Fibroblast of skin of abdomen (primary cell): ENCODE measurements around the gene GBE1. TPM values are rescaled to one million over a fixed set of nuclear protein-coding genes. Genes with fewer than 3 reads are reported as not detected.
"Not testable (repeated sequence)": the region's sequence is repeated elsewhere in the genome, so short reads cannot be mapped to it uniquely, and the experiment has no call there.

ENCODE experiments used
- DNase-seq: peaks from one replicate; pipeline ENCODE4 v3.0.0-alpha.2; 2013
- polyA plus RNA-seq, 2 experiments: library from polyadenylated mRNA; unstranded; fragments of 120-200 nt; gene quantifications; one replicate each; pipeline ENCODE4 v1.2.1, GENCODE V29; 2013; ENCODE audit not compliant: insufficient read length in 2 of 2

Gene GBE1
- polyA plus RNA-seq (2013, experiment 1 of 2; ENCODE audit: insufficient read length): 73.5 TPM
- 73.0 TPM for polyA plus RNA-seq (2013, experiment 2 of 2; ENCODE audit: insufficient read length)

DNA sequence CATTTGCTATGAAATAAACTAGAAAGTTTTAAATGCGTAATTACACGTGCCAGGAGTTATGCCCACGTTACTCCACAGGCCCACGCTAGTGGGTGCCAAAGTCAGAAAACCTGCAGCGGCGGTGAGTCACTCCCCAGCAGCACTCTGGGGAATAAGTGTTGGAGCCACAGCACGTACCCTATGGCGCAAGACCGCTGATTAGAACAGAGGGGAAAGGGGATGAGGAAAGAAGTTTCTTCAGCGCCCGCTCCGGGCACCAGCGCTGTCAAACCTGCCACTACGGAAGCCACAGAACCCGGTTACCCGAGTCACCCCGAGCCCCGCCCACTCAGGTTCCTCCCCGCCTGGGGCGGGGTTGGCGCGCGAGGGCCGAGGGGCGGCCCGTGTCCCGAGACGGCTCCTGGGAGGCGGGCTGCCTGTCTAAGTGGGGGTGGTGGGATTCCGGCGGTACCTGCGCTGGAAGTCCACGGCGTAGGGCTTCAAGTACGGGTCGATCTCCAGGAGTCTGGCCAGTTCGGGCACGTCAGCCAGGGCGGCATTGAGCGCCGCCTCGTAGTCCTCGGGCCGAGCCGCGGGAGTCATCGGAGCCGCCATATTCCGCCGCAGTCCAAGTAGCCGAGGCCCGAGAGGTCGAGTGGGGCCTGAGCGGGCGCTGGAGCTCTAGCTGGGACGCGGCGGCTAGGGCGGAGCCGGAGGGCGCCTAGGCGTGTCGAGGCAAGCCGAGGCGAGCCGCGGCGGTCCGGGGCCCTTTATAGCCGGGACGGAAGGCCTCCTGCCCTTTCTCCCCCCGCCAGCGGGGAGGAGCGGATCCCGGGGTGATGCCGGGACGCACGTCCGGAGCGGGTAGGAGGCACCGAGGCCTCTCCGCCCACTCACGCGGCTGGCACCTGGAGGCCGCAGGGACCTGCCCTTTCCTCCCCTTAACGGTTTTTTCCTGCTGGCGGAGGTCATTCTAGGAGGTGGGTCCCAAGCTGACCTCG lies at the start of gene GBE1:
Gene GBE1 (minus strand): TSS at position 722 of the 980 bp plus-strand sequence. CDS start 128 bp downstream, at position 594.
- peak; percentile 95 for DNase-seq

DNA sequence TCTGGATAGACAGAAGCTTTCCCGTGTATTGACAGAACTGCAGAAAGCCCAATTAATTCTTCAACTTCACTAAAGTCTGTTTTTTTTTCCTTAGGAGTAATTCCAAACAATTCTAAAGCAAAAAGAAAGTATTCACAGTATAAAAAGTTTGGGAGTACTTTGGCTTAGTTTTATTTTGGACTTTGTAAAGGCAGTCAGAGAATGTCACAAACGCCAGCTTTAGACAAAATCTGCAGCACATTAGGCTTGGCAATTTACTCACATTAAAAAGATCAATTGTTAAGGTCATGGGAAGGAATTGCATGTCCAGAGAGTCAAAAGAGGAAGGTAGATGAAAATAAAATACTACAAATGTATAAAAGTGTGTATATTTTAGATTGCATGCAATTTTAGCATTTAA lies 47.5 kb upstream of the GBE1 start:
- no peak for DNase-seq

DNA sequence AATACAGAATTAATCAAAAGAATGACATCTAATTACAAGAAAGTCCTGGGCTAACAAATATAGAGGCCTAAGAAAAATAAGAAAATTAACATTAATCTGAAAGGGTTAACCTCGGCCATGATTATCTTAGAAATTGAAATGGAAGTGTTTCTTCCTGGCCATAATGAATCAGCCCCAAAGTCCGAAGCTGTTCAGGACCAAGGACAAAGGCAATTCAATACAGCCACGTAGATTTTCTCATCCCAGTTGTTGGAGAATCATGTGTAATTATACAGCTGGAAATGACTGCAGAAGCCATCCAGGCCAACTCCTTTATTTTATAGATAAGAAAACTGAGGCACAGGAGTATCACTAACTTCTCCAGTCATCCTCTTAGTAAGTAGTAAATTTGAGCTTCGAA lies 38.0 kb upstream of the GBE1 start:
- DNase-seq: no peak

DNA sequence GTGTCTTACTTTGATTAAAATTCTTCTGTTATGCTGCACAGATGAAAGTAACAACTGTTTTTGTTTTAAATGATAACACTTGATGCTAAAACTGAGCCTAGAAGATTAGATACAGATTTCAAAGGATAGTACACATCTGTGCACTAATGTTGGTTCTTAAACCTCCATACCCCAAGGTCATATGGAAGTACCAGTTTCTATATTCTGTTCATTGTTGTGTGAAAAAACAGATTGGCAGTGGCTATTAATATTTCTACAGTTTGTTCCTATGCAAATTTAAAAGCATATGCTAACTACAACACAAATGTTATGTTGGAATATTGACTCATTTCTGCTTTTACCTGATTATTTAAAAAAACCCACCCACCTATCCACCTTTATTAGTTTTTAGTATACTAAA lies 32.0 kb upstream of the GBE1 start:
- DNase-seq: no peak

DNA sequence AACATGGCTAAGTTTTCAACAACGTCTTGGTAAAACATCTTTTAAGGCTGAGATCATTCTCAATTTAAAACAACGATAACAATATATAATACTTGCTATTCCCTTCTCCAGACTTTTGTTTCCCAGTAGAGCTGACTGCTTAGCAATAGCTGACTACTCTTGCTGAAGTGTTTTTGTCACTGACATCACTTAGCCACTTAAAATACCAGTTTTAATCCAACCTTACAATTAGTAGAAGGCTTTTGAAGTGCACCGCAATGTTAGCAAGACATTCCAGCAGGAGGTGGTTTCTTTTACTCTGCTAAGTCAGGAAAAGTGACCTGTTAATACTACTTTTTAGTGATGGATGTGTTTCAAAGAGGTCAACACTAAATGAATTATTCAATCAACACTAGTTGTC lies 28.7 kb upstream of the GBE1 start:
- DNase-seq: no peak

DNA sequence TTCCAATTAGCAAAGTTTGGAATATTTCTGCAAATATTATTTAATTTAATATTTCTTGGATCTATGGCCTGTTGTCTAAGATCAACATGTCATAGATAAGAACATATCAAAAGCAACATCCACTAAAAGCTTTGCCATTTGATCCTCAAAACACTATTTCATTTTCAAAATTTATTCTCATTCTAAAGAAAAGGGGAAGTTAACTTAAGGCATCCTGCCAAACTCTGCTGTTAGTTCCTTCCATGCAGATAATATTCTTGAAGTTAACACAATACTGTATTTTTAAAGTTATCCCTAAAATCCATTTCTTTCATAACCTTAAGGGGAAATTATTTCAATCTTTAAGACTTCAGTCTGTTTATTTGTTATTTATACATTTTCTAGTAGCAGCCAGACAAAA lies 28.2 kb upstream of the GBE1 start:
- DNase-seq: no peak

DNA sequence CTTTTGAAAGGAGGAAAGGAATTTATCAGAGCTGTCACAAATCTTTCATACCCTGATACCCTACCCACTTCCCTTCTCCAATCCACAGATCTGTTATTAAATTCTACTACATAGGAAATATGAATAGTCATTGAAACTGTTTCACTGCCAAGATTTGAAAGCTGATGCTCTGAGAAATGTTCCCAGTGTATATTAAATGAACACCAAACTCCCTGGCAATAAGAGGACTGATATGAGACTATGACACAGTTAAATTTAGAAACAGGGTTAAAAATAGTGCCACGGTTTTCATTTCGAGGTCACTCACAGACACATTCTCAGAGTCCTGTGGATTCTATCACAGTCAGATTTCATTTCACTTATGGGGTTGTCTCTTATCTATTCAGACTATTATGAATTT lies 27.2 kb upstream of the GBE1 start:
- DNase-seq: no peak

DNA sequence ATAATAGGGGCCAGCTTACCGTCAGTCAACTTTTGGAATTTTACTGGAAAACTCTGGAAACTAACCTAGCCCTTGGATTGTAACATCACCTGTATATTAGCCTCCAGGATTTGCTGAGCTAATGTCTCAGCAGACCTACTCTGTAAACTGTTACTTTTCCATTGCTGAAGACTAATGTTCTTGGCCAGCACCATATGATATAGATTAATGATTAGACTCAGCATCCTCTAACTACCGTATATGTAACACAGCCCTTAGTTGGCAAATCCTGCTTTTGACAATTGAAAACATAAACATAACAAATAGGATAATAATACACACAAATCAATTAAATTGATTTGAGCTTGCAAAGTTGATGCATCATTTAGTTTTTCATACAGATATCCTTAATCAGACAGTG lies 26.6 kb upstream of the GBE1 start:
- no peak for DNase-seq

DNA sequence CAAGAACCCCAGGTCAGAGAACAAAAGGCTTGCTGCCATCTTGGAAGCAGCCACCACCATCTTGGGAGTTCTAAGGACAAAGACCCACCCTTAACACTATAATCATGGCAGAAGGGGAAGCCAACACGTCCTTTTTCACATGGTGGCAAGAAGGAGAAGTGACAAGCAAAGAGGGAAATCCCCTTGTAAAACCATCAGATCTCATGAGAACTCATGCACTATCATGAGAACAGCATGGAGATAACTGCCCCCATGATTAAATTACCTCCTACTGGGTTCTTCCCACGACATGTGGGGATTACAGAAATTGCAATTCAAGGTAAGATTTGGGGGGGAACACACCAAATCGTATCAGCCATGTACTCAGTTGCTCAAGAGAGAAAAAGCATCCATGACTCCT lies 21.1 kb upstream of the GBE1 start:
- no peak for DNase-seq

DNA sequence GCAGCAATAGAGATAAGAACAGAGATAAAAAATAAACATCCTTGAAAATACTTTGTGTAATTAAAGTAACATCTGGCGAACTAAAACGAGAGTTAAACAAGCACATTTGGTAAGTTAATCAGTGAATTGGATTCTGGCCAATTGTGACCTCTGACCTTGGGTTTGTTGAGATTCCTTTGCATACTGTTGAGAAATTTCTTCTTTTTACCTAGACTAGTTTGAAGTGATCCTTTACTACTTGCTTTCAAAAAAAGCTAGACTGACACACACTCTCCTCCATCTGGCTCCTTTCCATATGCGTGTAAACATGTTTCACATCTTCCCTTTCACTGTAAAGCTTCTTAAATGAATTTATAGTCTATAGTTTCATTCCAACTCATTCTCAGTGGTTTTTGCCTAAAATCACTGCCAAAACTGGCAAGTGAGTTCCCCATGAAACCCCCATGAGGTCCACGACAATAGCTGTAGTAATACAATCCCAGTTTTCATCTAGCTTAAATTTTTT lies 17.3 kb upstream of the GBE1 start:
- DNase-seq: peak; percentile 77

DNA sequence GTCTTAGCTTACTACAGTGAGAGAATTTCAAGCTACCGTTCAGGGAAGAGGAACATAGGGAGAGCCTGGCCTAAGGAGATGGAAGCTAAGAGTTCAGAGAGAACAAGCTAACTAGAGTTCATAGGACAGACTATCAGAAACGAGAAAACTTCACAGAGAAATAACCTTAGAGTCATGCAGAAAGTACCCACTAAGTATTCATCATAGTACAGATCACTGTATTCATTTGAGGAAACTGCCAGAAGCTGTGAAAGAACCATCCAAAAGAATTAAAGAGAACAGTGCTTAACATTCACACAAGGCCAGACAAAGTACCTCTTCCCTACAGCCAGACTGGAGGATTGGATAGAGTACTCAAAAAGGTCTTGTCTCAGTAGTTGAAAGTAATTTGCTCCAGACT lies 15.2 kb upstream of the GBE1 start:
- no peak for DNase-seq

DNA sequence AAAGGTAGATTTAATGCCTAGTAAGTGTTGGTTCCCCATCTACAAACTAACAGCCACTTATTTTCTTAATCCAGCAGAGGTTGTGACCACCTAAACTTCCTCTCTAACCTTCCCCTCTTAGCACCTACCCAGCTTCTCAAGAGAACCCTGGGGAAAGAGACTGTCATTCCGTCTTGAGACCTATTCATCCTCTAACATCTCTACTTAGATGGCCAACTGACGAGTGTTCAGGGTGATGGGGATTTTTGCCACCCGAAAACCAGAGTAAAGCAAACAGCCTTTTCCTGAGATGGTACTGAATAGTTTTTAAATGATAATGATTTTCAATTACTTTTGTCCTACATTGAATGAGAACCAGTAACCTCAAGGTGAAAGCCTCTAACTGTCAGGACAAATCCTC lies 9.3 kb upstream of the GBE1 start:
- no peak for DNase-seq

DNA sequence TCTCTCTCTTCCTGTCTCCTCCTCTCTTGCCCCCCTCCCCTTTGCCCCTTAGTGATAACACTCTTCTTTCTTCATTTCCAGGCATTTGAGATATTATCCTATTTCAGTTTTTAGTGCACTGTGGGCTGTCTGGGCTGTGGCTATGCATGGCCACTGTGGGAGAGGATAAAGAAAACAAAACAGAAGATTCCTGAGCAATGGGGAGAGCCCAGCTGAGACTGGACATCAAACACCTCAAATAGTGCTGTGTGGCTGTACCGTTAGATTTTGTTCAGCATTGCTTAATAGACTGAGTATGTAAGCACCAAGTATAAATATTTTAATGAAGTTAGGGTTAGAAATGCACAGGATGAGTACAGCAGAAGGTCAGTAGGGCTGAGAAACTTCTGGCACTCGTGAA lies 7.9 kb upstream of the GBE1 start:
- no peak for DNase-seq

DNA sequence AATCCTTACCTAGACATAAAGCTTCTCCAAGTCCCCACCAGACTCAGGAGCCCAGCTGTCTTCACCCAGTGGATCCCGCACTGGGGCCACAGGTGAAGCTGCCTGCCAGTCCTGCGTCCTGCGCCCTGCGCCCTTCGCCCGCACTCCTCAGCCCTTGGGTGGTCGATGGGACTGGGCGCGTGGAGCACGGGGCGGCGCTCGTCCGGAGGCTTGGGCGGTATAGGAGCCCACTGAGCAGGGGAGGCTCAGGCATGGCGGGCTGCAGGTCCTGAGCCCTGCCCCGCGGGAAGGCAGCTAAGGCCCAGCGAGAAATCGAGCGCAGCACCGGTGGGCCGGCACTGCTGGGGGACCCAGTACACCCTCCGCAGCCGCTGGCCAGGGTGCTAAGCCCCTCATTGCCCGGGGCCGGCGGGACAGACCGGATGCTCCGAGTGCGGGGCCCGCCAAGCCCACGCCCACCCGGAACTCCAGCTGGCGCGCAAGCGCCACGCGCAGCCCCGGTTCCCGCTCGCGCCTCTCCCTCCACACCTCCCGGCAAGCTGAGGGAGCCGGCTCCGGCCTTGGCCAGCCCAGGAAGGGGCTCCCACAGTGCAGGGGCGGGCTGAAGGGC lies 5.9 kb upstream of the GBE1 start:
- not testable (repeated sequence) for DNase-seq

DNA sequence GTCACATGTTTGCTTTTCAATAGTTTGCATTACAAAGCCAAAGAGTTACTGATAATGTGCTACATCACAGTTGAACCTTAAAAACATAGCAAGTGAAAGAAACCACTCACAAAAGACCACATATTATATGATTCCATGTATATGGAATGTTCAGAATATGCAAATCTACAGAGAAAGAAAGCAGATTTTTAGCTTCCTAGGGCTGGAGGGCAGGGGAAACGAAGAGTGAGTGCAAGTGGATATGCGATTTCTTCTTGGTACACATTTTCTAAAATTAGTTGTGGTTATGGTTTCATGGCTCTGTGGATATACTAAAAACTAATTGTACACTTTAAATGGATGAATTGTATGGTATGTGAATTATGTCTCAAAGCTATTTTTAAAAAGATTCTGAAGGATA lies 4.0 kb upstream of the GBE1 start:
- peak; percentile 26 for DNase-seq

DNA sequence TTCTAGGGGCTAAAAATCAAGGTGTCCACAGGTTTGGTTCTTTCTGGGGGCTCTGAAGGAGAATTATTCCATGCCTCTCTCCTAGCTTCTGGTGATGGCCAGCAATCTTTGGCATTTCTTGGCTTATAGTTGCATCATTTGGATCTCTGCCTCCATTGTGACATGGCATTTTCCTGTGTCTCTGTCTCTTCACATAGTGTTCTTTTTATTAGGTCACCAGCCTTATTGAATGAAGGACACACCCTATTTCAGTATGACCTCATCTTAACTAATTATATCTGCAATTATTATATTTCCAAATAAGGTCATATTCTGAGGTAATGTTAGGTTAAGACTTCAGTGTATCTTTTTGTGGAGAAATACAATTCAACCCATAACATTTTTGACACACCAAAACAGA lies 3.2 kb upstream of the GBE1 start:
- peak; percentile 12 for DNase-seq

DNA sequence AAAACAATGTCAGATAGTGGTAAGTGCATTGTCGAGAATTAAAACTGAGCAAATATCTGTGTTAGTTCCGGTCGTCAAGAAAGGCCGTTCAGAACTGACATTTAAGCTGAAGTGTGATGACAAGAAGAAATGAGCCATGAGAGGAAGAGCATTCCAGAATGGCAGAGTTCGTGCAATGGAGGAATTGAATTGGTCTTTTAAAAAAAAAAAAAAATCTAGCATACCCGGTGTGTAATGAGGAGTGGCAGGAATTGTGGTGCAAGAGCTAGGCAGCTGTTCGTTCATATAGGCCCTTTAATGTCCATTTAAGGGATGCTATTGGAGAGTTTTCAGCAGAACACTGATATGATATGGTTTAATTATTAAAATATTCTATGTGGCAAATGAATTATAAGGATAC lies 2.6 kb upstream of the GBE1 start:
- no peak for DNase-seq

DNA sequence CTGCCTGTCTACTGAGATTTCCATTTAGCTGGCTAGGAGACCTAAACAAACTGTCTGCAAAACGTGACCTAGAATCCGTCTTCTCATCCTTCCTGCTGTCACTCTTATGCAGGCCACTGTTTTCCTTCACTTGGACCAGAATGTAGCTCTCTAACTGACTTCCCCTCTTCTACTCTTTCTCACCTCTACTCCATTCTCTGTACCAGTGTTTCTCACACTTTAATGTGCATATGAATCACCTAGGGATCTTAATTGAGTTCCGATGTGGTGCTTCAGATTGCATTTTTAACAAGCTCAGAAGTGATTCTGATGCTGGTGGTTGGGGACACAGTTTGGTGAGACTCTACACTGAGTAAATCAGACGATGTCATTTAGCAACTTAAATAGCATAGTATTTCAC lies 1.6 kb upstream of the GBE1 start:
- no peak for DNase-seq

DNA sequence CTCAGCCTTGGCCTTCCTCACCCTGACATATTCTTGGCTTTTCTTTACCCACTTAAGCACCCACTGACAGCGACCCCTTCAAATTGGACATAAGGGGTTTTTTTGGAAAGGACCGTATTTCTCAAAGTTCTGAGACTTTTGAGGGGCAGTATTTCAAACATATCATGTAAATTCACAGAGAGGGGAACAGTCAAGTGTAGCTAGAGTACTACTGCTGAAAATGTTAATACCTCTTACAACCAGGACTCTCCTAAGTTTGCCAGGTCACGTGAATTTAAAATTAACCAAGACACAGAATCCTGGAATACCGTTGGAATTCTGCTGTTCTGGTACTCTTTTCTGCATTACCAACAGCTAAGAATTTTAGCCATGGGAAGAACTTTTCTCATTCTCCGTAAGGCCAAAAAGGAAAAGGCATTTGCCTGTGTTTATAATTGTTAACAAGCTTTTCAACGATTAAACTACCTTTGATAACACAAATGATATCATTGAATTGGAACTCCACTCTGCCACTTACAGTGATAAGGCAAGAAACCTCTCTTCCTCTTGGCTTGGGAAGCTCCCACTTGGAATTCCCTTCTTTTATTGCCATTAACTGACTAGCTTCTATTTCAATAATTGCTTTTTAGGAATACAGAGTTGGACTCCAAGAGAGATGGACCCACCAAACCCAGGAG lies 597 bp upstream of the GBE1 start:
- DNase-seq: peak; percentile 8

DNA sequence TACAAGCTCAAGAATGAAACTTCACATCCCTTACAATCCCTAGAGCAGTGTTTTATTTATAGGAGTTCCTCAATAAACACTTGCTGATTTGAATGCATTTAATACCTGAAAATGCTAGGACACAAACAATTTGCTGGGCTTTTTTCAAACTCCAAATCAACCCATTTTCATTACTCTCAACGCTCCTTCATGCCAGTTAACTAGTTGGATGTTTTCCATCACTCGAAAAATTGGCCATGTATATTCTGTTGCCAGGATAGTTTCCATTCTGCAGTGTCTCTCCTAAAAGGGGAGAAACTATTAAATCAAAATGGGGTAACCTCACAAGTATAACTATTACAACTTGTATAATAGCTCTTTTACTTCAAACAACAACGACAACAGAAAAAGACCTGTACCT lies 1.2 kb downstream of the GBE1 start:
- peak; percentile 12 for DNase-seq

DNA sequence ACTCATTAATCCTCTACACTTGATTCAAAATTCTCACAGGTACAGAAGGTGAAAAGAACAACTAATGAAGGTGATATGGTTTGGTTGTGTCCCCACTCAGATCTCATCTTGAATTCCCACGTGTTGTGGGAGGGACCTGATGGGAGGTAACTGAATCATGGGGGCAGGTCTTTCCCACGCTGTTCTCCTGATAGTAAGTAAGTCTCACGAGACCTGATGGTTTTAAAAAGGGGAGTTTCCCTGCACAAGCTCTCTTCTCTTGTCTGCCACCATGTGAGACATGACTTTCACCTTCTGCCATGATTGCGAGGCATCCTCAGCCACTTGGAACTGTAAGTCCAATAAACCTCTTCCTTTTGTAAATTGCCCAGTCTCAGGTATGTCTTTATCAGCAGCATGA lies 2.7 kb downstream of the GBE1 start:
- DNase-seq: not testable (repeated sequence)

DNA sequence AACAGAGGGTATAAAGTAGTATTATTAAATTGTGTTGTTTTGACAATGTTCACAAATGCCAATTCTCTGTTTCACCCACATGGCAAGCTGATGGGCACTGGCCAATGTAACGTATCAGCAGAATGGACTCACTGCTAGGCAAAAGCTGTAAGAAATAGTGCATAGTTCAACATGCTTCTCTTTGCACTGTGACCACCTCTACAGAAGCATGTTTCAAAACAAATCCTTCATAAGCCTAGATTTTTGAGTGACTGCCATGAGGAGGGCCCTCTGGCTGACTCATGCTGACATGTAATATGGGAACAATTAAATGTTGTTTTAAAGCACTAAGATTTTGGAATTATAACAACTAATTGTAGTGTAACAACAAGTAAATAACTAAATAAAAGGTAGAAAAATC lies 3.2 kb downstream of the GBE1 start:
- peak; percentile 88 for DNase-seq

DNA sequence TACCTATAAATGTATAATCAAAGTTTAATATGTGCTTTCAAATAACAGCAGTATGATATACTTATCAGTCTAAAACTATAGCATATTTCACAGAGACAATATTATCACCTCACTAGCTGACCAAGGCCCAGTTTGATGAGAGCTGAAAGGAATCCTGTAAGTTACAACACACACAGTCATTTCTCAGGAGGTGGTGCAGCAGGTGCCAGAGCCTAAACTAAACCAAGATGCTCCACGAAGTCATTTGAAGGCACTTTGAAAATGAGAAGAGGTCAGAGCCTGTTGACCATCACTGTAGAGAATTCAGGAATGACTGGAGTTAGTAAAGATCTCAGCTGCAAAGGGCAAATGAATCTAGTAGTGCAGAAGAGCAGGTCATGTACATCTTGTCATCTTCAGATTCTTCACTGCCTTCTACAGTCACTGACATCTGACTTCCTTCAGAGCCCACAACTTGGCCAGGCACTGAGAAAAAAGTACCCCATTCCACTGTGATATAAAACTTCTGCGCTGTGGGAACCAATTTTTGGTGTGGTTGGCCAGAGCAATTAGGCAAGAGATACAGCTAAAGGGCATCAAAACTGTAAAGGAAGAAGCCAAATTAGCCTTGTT lies 7.9 kb downstream of the GBE1 start:
- DNase-seq: no peak
